Chondrocyte (in vitro differentiated cells): Measurements from ENCODE around the gene IL17RB. TPM values are rescaled to one million over a fixed set of nuclear protein-coding genes. Genes with fewer than 3 reads are reported as not detected.
A peak's percentile ranks its signal among the peaks of the same experiment; 100 is the strongest.

Source experiments
- DNase-seq: peaks from one replicate; pipeline ENCODE4 v3.0.0; 2021; ENCODE audit warnings: mixed read lengths, low spot score
- H3K27ac Mint-ChIP-seq: one replicate; pipeline ENCODE4 v1.8.0; 2021; ENCODE audit warnings: mild to moderate bottlenecking, moderate library complexity, mixed read lengths; ENCODE audit not compliant: unreplicated experiment
- H3K27me3 Mint-ChIP-seq: 2 replicates; pipeline ENCODE4 v1.8.0; 2021; ENCODE audit warnings: low read depth, mixed read lengths
- H3K36me3 Mint-ChIP-seq: 2 replicates; pipeline ENCODE4 v1.8.0; 2021; ENCODE audit warnings: low read depth, mixed read lengths
- H3K4me1 Mint-ChIP-seq: 2 replicates; pipeline ENCODE4 v1.8.0; 2021; ENCODE audit warnings: low read depth, mild to moderate bottlenecking, mixed read lengths
- H3K4me3 Mint-ChIP-seq: one replicate; pipeline ENCODE4 v1.8.0; 2021; ENCODE audit warnings: mild to moderate bottlenecking, moderate library complexity, mixed read lengths; ENCODE audit not compliant: unreplicated experiment
- H3K9me3 Mint-ChIP-seq: 2 replicates; pipeline ENCODE4 v1.8.0; 2021; ENCODE audit warnings: low read depth, mixed read lengths
- total RNA-seq: library from RNA; stranded (reverse); gene quantifications from 3 replicates; pipeline ENCODE4 v1.2.1, GENCODE V29; 2021
- TF ChIP-seq, protein P1 (sequence below): fragments of 200-600 bp; sonication (generic); IDR thresholded peaks from 2 replicates; pipeline ENCODE4 v1.5.0; 2021; ENCODE audit warnings: antibody characterized with exemption, mild to moderate bottlenecking, moderate library complexity

Gene IL17RB
- total RNA-seq, 1 donor from 2014 or later: 0.22 TPM

DNA sequence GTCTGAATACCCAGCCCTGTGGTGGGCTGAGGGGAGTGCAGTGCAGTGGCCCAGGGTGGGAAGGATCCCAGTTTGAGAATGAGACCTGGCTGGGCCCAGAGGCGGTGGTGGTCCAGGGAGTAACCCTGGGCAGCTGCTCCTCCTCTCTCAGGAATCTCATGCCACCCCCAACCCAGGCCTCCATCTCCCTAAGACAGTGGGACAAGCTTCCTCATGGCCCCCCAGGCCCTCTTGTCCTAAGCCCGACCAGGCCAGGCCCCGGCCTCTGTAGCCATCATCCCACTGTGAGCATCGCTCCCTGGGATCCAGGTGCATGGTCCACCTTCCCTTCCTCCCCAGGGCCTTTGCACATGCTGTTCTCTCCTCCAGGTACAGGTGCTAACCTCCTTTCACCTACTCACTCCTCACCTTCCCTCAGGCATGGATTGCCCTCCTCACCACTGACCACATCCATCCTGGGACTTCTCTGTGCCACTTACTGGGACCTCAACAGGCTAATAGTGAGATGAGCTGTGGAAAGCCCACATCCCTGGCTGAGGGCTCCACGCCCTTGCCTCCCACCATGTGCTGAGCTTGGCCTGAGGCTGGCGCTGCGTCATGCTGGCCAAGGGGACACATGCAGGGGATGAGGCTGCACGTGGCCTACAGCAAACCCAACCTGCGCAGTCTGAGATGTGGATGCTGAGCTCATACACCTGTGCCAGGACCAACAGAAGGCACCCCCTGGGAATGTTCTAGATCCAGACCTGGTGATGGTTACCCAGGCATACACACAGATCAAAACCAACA is 10.1 kb upstream of the IL17RB start:
- Mint-ChIP-seq H3K4me3 (no peak overlapping the region), H3K27me3 (no peaks in the 10 kb centered on the region), H3K36me3 (no peaks in the 10 kb centered on the region)

DNA sequence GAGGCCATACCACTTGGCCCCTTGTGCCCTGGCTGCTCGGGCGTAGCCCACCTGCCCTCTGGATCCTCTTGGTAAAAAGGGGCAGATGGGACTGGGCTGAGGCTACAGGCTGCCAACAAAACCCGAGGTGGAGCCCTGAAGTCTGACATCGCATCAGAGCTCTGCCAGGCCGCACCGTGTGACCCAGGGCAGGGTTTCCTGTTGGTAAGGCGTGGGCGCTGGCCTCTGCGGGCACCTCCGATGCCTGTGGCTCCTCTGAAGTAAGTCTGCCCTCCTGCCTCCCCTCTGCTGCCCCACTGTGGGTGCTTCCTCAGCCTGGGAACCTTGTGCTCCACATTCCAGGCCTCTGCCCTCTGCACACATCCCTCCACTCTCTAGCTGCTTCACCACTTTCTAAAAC is 9.0 kb upstream of the IL17RB start:
- Mint-ChIP-seq H3K27me3 (no peaks in the 10 kb centered on the region), H3K4me3 (no peak overlapping the region), H3K4me1 (no peaks in the 10 kb centered on the region), H3K27ac (no peak overlapping the region), H3K9me3 (no peaks in the 10 kb centered on the region), H3K36me3 (no peaks in the 10 kb centered on the region)
- TF ChIP-seq, protein P1, sequence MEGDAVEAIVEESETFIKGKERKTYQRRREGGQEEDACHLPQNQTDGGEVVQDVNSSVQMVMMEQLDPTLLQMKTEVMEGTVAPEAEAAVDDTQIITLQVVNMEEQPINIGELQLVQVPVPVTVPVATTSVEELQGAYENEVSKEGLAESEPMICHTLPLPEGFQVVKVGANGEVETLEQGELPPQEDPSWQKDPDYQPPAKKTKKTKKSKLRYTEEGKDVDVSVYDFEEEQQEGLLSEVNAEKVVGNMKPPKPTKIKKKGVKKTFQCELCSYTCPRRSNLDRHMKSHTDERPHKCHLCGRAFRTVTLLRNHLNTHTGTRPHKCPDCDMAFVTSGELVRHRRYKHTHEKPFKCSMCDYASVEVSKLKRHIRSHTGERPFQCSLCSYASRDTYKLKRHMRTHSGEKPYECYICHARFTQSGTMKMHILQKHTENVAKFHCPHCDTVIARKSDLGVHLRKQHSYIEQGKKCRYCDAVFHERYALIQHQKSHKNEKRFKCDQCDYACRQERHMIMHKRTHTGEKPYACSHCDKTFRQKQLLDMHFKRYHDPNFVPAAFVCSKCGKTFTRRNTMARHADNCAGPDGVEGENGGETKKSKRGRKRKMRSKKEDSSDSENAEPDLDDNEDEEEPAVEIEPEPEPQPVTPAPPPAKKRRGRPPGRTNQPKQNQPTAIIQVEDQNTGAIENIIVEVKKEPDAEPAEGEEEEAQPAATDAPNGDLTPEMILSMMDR: no peak
- DNase-seq: no peak

More for the DNA sequence above, 10.1 kb upstream of the IL17RB start:
- TF ChIP-seq, protein P1: no peak
- no peak for DNase-seq
- Mint-ChIP-seq H3K27ac (no peak overlapping the region), H3K4me1 (no peaks in the 10 kb centered on the region), H3K9me3 (no peaks in the 10 kb centered on the region)

DNA sequence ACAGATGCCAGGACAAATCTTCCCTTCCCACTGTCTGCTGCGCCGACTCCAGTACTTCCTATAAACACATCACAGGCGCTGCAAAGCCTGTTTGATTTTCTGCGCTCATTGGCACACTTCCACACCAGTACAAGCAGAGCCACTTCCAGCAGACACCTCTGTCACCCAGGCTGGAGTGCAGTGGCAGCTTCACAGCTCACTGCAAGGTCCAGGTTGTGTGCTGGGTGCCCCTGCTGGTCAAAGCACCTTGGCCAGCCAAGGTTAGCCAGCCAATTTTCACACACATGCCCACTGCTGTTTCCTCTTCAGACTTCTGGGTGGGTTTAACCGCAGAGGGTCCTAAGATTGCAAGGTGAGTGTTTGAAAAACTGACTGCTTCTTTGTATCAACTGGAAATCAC is 5.1 kb upstream of the IL17RB start:
- H3K36me3 Mint-ChIP-seq: no peaks in the 10 kb centered on the region
- no peak overlapping the region for H3K4me3 Mint-ChIP-seq
- H3K27me3 Mint-ChIP-seq: peaks cover 1% of the 10 kb centered on the region
- TF ChIP-seq, protein P1: no peak
- DNase-seq: no peak
- H3K27ac Mint-ChIP-seq: no peak overlapping the region
- H3K9me3 Mint-ChIP-seq: no peaks in the 10 kb centered on the region
- H3K4me1 Mint-ChIP-seq: peaks cover 5% of the 10 kb centered on the region

DNA sequence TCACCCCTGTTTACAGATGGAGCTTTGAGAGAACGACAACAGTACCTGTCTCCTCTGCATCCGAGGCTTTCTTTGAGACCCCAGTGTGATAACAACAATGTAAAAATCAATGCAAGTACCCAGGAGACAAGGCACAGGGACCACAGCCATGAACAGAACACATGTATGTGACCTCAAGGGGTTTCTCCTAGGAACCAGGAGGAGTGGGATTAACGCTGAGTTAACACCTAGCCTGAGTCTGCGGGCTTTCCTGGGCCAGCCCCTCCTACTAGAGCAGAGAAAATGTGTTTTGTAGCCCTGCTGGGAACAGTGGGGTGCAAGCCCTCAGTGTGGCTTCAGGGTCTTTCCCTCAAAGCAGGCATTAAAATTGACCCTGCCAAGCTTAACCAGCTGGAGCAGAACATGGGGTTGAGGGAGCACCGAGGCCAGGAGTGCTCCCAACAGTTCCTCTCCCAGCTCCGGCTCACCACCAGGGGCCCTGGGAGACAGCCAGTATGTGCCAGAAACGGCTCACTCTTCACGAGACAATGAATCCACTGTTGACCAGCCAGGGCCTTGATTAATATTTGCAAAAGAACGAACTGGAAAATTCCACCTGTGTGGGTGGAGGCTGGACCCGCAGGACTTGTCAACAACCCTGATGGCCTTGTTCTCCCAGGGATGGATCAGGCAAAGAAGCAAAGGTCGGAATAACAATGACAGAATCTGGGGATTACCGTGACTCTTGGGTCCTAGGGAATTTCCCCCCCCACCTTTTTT is 3.8 kb upstream of the IL17RB start:
- H3K4me1 Mint-ChIP-seq: peaks cover 10% of the 10 kb centered on the region
- no peaks in the 10 kb centered on the region for H3K36me3 Mint-ChIP-seq
- no peaks in the 10 kb centered on the region for H3K9me3 Mint-ChIP-seq
- no peak overlapping the region for H3K27ac Mint-ChIP-seq
- TF ChIP-seq, protein P1: peak; percentile 12
- DNase-seq: no peak
- peaks cover 5% of the 10 kb centered on the region for H3K27me3 Mint-ChIP-seq
- H3K4me3 Mint-ChIP-seq: no peak overlapping the region
